H54 (cell line): Measurements from ENCODE around the gene CHMP1A.

Source experiments
- DNase-seq: peaks from one replicate; pipeline ENCODE4 v3.0.0; 2011; ENCODE audit warnings: low spot score, mixed read lengths; ENCODE audit not compliant: insufficient read length
- FAIRE-seq: peaks from 3 replicates; lab custom pipeline; 2011; peaks lifted over from hg19 to GRCh38; lab: Jason Lieb, UNC
- POLR2A ChIP-seq: IDR thresholded peaks from 2 replicates; pipeline ENCODE4 v1.6.1; 2011; ENCODE audit warnings: low read depth, mild to moderate bottlenecking, low read length

Gene CHMP1A

DNA sequence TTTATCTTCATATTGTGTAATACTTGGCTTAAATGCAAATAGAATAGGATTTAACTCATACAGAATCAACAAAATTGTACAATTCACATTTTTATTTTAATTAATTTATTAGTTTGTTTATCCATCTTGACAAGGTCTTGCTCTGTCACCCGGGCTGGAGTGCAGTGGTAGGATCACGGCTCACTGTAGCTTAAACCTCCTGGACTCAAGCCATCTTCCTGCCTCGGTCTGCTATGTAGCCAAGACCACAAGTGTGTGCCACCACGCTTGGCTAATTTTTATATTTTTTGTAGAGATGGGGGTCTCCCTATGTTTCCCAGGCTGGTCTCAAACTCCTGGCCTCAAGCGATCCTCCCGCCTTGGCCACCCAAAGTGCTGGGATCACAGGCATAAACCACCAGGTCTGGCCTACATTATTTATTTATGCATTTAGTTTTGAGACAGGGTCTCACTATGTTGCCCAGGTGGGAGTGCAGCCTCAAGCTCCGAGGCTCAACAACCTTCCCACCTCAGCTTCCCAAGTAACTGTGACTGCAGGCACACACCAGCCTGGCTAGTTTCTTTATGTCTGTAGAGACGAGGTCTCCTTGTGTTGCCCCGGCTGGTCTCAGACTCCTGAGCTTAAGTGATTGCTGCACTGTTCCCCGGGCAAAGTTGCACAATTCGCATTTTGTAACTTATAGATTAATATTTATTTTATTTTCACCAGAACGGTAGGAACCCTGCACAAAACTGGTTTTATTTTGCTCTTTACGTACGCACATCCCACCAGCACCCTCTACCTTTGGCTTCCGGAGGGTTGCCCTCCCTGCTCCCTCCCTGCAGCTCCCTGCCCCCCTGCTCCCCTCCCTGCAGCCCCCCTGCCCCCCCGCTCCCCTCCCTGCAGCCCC is 39.2 kb downstream of the CHMP1A start:
- no peak for FAIRE-seq
- DNase-seq: no peak

DNA sequence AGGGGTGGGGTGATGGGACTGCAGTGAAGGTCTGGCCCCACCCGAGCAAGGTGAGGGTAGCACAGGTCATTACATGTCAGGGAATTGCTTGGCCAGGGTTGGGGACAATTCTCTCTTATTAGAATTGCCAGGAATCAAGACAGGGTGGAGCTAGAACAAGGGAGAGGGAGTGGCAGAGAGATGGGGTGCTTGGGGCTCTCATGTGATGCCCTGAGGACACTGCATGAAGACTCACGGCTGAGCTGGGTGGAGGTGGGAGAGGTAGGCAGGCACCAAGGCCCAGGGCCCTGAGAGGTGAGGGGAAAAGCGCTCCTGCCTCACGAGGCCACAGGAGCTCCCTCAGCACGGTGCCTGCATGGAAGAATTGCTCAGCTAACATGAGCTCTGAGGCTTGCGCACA is 40.5 kb downstream of the CHMP1A start:
- FAIRE-seq (no peak), DNase-seq (no peak)
- TF ChIP-seq POLR2A: no peak

More for the DNA sequence above, 39.2 kb downstream of the CHMP1A start:
- no peak for TF ChIP-seq POLR2A

GRCh38 chr16:89616623-89617022 is 40.9 kb downstream of the CHMP1A start:
- FAIRE-seq (no peak), DNase-seq (no peak)
- no peak for TF ChIP-seq POLR2A

GRCh38 chr16:89615596-89616090 is 41.9 kb downstream of the CHMP1A start:
- DNase-seq: no peak
- FAIRE-seq: no peak
- no peak for TF ChIP-seq POLR2A

GRCh38 chr16:89615176-89615575 is 42.3 kb downstream of the CHMP1A start:
- no peak for TF ChIP-seq POLR2A
- DNase-seq (no peak), FAIRE-seq (no peak)

GRCh38 chr16:89613954-89614459 is 43.5 kb downstream of the CHMP1A start:
- no peak for TF ChIP-seq POLR2A
- DNase-seq (no peak), FAIRE-seq (no peak)

GRCh38 chr16:89613231-89613953 is 44.1 kb downstream of the CHMP1A start, which contains the start of gene DPEP1:
Gene DPEP1, plus strand, starts transcription at chr16:89613642. Its CDS starts 16,769 bp downstream, at chr16:89630411.
- DNase-seq (no peak), FAIRE-seq (no peak)
- no peak for TF ChIP-seq POLR2A

DNA sequence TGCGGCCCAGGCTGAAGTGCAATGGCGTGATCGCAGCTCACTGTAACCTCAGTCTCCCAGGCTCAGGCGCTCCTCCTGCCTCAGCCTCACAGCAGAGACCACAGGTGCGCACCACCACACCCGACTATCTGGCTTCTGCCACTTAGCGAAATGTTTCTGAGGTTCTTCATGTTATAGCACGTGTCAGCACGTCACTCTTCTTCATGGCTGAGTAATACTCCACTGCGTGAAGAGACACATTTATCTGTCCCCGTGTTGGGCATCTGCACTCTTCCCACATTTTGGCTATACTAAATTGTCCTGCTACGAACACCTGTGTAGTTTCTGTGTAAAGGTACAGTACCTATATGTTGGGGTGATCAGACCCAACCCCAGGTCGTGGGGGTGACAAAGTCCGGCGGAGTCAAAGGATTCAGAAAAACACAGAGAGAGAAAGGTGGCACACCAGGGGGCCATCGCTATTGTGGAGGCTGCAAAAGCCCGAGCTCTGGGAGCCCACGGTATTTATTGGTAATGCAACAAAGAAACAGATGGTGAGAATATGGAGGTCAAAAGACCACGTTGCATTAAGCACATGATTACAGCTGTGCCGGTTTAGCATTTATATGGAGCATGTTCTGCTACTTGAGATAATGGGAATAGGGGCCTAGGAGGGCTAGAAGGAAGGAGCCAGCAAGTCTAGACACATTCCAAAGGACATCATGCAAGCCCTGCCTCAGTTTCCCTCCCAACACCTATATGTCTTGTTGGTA is 44.9 kb downstream of the CHMP1A start:
- TF ChIP-seq POLR2A: no peak
- FAIRE-seq (no peak), DNase-seq (no peak)

DNA sequence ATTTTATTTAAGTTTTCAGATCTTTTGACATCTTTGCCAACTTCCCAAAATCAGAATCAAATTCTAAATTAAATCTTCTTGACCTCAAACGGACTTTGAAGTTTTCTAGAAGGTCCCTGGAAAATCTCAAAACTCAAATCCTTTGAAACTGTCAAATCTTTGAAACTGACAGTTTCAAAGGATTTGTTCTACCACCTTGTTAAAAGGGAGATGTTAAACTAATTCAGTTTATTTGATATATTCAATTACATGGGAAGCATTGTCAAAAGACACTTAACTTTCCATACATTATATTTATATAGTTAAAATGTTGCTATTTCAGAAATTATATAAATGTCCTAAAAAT is 47.4 kb downstream of the CHMP1A start:
- FAIRE-seq (no peak), DNase-seq (no peak)
- no peak for TF ChIP-seq POLR2A

GRCh38 chr16:89607937-89608740 is 49.4 kb downstream of the CHMP1A start:
- TF ChIP-seq POLR2A: no peak
- DNase-seq (no peak), FAIRE-seq (no peak)

DNA sequence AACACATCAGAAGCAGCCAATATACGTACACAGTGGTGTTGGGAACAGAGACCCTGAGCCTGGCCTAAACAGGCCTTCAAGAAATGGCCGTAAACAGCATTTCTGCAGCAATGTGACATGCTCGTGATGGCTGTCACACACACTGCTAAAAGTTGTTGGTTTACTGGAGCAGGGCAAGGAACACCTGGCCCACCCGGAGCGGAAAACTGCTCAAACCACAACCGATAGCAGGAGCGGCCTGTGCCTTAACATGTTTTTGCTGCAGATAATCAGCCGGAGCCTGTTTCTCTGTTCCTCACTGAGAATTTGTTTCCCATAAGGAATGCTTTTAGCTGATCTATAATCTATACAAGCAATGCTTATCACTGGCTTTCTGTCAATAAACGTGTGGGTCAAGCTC is 50.1 kb downstream of the CHMP1A start:
- DNase-seq (no peak), FAIRE-seq (no peak)
- TF ChIP-seq POLR2A: no peak

DNA sequence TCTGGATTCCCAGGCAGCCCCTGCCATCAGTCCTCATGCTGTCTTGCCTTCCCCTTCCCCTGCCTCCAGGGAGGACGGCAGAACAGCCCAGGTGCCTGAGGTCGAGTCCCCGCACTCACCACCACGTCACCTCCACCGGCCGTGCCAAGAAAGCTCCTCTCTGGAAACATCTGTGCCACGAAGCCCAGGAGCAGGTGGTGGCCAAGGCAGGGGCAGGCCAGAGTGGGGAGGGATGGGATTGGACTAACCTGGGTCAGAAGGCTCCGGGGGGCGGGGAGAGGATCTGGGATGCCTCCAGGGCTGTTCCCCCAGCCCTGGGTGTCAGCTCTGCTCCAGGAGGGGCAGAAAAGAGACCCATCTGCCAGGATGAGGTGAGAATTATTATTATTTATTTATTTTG is 51.5 kb downstream of the CHMP1A start:
- DNase-seq: no peak

GRCh38 chr16:89605186-89605970 is 52.1 kb downstream of the CHMP1A start:
- no peak for TF ChIP-seq POLR2A
- DNase-seq (no peak), FAIRE-seq (no peak)

More for the DNA sequence above, 51.5 kb downstream of the CHMP1A start:
- no peak for TF ChIP-seq POLR2A
- no peak for FAIRE-seq
